NCI-H774 (cell line): Measurements from ENCODE around the gene POLE2.
"Not testable (repeated sequence)": the region's sequence is repeated elsewhere in the genome, so short reads cannot be mapped to it uniquely, and the experiment has no call there.

Experiments
- DNase-seq: peaks from one replicate; lab custom pipeline; 2025; lab: John Stamatoyannopoulos, UW

Gene POLE2

DNA sequence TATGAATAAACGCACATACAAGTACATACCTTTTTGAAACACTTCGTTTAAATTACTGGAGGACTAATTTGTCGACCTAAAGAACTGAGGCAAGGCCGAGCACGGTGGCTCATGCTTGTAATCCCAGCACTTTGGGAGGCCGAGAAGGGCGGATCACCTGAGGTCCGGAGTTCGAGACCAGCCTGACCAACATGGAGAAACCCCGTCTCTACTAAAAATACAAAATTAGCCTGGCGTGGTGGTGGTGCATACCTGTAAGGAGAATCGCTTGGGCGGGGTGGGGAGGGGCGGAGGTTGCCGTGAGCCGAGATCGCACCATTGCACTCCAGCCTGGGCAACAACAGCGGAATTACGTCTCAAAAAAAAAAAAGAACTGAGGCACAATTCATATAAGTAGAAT is 68.7 kb downstream of the POLE2 start:
- not testable (repeated sequence) for DNase-seq

DNA sequence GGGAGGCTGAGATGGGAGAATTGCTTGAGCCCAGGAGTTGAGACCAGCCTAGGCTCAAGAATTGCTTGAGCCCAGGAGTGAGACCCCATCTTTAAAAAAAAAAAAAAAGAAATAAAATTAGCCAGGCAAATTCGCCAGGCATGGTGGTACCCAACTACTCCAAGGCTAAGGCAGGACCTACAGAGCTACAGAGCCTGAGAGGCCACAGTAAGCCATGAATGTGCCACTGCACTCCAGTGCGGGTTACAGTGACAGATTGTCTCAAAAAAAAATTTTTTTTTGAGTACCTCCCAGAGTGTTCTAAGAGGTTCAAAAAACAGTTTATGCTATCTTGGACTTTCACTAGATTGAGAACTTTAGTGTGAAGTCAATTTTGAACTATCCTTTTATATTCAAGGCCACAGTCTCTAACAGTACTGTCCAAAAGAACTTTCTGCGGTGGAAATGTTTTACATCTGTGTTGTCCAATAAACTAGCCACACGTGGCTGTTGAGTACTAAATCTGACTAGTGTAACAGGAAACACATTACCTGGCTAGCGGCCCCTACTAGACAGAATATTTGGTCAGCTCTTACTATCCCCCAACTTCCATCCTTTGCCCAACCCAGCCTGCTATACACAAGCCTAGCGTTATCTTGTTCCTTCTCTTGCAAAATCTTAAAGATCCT is 70.0 kb downstream of the POLE2 start:
- no peak for DNase-seq

DNA sequence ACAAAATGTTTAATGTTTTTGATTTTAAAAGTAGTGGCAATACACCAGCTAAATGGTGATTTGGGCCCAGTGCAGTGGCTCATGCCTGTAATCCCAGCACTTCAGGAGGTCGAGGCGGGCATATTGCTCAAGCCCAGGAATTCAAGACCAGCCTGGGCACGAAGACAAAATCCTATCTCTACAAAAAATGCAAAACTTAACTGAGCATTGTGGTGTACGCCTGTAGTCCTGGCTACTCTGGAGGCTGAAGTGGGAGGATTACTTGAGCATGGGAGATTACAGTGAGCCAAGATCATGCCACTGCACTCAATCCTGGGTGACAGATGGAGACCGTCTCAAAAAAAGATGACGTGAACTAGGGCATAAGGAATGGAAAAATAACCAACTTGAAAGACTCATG is 72.2 kb downstream of the POLE2 start:
- DNase-seq = no peak

DNA sequence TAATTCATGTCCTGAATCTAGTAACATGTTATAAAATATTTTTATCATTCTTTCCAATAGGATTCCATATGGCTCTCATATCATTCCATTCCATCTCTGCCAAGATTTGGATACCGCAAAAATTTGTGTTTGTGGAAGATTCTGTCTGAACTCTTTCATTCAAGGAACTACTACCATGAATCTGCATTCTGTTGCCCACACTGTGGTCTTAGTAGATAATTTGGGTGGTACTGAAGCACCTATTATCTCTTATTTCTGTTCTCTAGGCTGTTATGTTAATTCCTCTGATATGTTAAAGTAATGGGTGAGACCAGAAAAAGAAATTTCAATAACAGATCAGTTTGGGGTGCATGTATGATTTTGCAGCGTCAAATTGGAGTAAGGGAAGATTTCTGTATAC is 73.8 kb downstream of the POLE2 start:
- DNase-seq = no peak

DNA sequence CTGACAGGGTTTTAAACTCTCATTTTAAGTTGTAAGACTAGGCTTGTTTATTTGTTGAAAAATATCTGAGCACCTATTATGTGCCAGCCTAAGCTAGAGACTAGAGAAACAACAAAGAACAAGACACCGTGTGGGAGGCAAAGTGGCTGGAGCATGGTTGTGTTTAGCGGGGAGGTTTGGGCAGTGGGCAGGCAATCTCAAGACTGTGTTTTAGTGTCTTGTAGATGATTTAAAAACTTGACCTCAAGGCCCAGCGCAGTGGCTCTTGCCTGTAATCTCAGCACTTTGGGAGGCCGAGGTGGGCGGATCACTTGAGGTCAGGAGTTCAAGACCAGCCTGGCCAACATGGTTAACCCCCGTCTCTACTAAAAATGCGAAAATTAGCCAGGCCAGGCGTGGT is 75.3 kb downstream of the POLE2 start:
- no peak for DNase-seq

DNA sequence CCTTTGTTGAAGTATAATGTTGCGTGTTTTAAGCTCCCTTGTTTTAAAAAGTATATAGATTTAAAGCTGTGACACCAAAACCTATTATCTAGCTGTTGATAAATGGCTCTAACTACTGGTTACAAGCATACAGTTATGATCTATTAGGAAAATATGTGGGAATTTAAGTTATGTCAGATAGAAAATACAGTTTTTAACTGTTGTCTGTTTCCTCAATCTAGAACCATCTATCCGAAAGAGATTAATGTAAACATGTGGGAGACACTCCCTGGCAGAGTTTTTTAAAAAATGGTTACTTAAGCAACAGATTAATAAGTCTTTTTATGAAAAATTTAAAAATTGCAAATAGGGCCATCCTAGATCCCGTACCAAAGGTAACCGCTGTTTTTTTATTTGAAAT is 75.8 kb downstream of the POLE2 start:
- DNase-seq = no peak

DNA sequence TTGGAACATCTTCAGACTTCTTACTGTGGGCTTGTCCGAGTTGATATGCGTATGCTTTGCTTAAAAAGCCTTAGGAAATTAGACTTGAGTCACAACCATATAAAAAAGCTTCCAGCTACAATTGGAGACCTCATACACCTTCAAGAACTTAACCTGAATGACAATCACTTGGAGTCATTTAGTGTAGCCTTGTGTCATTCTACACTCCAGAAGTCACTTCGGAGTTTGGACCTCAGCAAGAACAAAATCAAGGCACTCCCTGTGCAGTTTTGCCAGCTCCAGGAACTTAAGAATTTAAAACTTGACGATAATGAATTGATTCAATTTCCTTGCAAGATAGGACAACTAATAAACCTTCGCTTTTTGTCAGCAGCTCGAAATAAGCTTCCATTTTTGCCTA is 80.4 kb downstream of the POLE2 start:
- no peak for DNase-seq

DNA sequence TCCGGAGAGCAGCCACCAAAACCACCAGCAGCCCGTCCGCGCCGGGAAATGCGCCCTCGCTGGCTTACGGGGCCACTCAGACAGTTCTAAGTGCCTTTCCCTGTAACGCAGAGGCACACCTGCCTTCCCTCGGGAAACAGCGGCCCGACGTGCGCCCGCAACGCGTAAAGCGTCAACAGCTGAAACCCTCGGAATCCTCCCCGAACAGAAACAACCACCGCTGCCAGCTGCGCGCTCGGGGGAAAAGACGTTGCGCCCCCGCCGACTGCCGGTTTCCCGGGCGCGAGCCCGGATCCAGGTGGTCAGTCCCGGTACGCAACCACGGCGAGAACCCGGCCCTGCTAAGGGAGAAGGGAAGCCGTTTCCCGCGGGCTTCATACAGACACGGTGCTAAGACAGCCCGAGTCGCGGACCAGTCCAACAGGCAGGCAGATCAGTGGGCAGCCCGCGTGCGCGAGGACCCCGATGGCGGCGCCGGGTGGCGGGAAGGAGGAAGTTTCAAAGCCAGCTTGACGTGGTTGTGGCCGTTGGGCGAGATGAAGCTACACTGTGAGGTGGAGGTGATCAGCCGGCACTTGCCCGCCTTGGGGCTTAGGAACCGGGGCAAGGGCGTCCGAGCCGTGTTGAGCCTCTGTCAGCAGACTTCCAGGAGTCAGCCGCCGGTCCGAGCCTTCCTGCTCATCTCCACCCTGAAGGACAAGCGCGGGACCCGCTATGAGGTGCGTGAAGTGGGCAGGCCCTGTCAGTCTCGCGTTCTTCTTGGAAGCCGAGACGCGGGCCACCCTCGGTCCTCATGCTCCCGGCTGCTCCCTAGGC is 89.3 kb downstream of the POLE2 start, which contains the start of gene LRR1:
TSS of gene LRR1 (plus strand) at position 456 of the 816 bp plus-strand sequence. CDS start at position 537, 81 bp downstream.
- peak; percentile 68 for DNase-seq

DNA sequence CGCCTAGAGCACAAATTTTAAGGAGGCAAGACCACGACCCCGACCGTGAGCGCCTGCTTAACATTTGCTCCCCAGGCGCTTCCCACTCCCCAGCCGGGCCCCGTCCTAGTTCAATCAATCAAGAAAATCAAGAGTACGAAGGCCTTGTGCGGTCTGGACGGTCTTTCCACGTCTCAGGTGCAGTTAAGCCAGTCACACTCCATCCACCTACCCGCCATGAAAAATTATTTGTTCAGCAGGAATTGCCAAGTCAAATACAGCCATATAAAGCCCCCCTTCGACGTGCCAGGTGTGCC is 89.9 kb downstream of the POLE2 start:
- DNase-seq = no peak

DNA sequence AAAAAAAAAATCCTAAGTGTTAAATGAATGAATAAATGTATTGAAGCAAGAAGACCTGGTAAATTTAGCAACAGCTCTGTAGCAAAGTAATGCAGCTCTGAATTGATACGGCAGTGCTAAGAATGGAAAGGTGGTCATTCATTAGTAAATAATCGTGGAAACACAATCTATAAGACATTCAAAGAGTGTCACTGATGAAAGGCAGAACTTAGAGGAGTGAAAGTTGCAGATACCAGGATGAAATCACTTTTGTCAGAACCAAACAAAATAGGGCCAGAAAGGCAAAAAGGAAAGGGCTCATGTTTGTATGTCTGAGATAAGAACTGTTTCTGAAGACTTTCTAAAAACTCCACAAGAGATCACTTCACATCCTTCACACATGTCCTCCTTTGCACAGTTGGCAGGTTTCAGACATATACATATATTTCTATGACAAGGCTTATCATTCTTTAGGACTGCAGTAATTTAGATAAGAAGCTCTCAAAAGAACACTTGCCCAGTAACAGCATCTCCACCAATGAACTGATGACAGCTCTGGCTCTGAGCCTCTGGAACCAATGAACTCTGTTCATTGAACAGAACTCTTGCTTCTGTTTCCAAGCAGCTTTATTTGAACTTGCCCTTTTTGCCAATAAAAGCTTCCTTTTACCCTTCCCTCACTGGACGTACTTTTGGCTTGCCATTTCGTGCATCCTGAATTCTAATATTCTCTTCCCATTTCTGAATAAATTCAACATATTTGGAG is 93.5 kb downstream of the POLE2 start:
- no peak for DNase-seq
